SK-N-MC (cell line): ENCODE data around the gene TRMT112.

Source experiments
- DNase-seq: peaks from one replicate; pipeline ENCODE4 v3.0.0-alpha.2; 2011; ENCODE audit warnings: low read depth, low spot score
- H3K27ac ChIP-seq: fragments of 200-600 bp; sonication (generic); 2 replicates; pipeline ENCODE4 v1.5.1; 2016; ENCODE audit warnings: mixed run types
- H3K36me3 ChIP-seq: fragments of 200-600 bp; sonication (generic); 2 replicates; pipeline ENCODE4 v1.6.1; 2017; ENCODE audit warnings: antibody characterized with exemption, low read length, mixed read lengths; ENCODE audit not compliant: insufficient read depth
- H3K4me3 ChIP-seq: fragments of 200-600 bp; sonication (generic); 2 replicates; pipeline ENCODE4 v1.5.1; 2016
- H3K9ac ChIP-seq: fragments of 200-600 bp; sonication (generic); 2 replicates; pipeline ENCODE4 v1.8.0; 2017; ENCODE audit warnings: mixed run types, mixed read lengths; ENCODE audit not compliant: insufficient read length
- H3K9me3 ChIP-seq: fragments of 200-600 bp; sonication (generic); 2 replicates; pipeline ENCODE4 v1.6.1; 2017; ENCODE audit warnings: low read depth, mild to moderate bottlenecking, antibody characterized with exemption, low read length, moderate library complexity, mixed read lengths
- EZH2 ChIP-seq: fragments of 200-600 bp; sonication (generic); IDR thresholded peaks from one replicate; pipeline ENCODE4 v1.6.1; 2017; ENCODE audit warnings: antibody characterized with exemption
- FOXP2 ChIP-seq: optimal IDR thresholded peaks from 2 replicates; pipeline ENCODE3; 2011; ENCODE audit warnings: mild to moderate bottlenecking, moderate library complexity; ENCODE audit not compliant: insufficient read depth; ENCODE audit errors: extremely low read length, control extremely low read depth
- POLR2AphosphoS5 ChIP-seq: IDR thresholded peaks from 2 replicates; pipeline ENCODE4 v1.6.1; 2012; ENCODE audit warnings: mild to moderate bottlenecking, low read depth, low read length, borderline replicate concordance

TRMT112 gene

DNA sequence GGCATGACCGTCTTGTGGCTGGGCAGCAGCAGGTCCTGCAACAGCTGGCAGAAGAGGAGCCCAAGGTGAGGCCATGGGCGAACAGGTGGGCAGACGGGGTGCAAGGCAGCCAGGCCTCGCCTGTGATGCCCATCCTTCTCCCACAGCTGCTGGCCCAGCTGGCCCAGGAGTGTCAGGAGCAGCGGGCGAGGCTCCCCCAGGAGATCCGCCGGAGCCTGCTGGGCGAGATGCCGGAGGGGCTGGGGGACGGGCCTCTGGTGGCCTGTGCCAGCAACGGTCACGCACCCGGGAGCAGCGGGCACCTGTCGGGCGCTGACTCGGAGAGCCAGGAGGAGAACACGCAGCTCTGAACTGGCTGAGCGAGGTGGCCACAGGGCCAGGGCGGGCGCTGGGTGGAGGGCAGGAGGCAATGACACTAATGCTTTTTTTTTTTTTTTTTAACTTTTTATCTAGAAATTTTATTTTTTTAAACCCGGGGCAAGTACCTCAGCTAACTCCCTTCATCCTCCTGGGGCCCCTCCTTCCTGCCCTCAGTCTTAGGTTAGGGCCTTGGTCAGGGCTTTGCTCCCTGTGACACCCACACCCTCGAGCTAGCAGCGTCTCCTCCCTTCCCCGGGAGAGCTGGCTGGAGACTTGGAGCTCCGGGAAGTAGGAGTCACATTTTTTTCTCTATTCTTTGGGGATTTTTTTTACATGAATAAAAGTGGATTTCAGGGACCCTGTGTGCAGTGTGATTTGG lies 50.0 kb downstream of the TRMT112 start:
- peaks cover 21% of the 10 kb centered on the region; the same call in 1 of the 2 replicates for H3K36me3 ChIP-seq
- no peak overlapping the region for H3K9ac ChIP-seq
- H3K27ac ChIP-seq, result peak overlapping the region; percentile 70
- TF ChIP-seq FOXP2 (no peak), EZH2 (no peak), POLR2AphosphoS5 (no peak)
- H3K9me3 ChIP-seq, result no peaks in the 10 kb centered on the region
- no peak overlapping the region for H3K4me3 ChIP-seq
- DNase-seq, result no peak
